HCT116 (cell line): Measurements from ENCODE around the gene FAM222B. TPM values are rescaled to one million over a fixed set of nuclear protein-coding genes. Genes with fewer than 3 reads are reported as not detected.

Experiments used
- ATAC-seq: fragments of 200-7000 bp; cut with Tn5 transposase; 2 replicates; pipeline ENCODE4 v1.9.1; 2020; ENCODE audit warnings: mild to moderate bottlenecking, moderate library complexity
- BruUV-seq: library from RNA; stranded (reverse); fragments of 400-500 nt; replicated peaks from 2 replicates; lab custom pipeline; 2021; lab: Mats Ljungman, UMichigan
- CTCF ChIA-PET: fragments of 300-600 bp; sonication (Branson Sonifier 250); formaldehyde crosslinking; loops from one replicate; lab custom pipeline; 2021; ENCODE audit warnings: antibody characterized with exemption; lab: Charles Lee
- POLR2A ChIA-PET: fragments of 300-600, 350-600 bp; sonication (Branson Sonifier 250); formaldehyde crosslinking; loops from one replicate; lab custom pipeline; 2021; ENCODE audit warnings: antibody characterized with exemption; lab: Charles Lee
- RAD21 ChIA-PET, 2 experiments: fragments of 300-600 bp; sonication (Branson Sonifier 250); formaldehyde crosslinking; loops; one replicate each; lab custom pipeline; 2023; ENCODE audit warnings: low total read pairs in 2 of 2; ENCODE audit not compliant: uncharacterized antibody in 2 of 2, unreplicated experiment in 2 of 2, low non-redundant PET in 1 of 2; lab: Charles Lee
- DNase-seq: peaks from one replicate; pipeline ENCODE4 v3.0.0-alpha.2; 2010; ENCODE audit warnings: low read depth, low spot score
- H2AFZ ChIP-seq: fragments of 200-600 bp; shearing (Covaris generic), sonication (generic); 2 replicates; pipeline ENCODE4 v1.6.1; 2017; ENCODE audit warnings: low read depth, mixed run types, mixed read lengths, antibody characterized with exemption, low read length; ENCODE audit not compliant: poor library complexity, severe bottlenecking
- H3K27ac ChIP-seq: 2 replicates; pipeline ENCODE4 v1.5.1; 2012; ENCODE audit warnings: low read depth, low read length
- H3K27me3 ChIP-seq: fragments of 200-600 bp; sonication (generic); 2 replicates; pipeline ENCODE4 v1.6.1; 2016; ENCODE audit warnings: mixed run types, low read length, mixed read lengths; ENCODE audit not compliant: insufficient read depth
- H3K36me3 ChIP-seq, 2 experiments: fragments of 200-500 bp in 1 of 2; fragments of 200-600 bp in 1 of 2; sonication (Bioruptor generic) in 1 of 2; sonication (generic) in 1 of 2; 2 replicates each; pipeline versions ENCODE4 v1.5.1 to v1.6.1; 2014 to 2016; ENCODE audit warnings: low read length in 2 of 2, inconsistent platforms in 1 of 2, mixed read lengths in 1 of 2, mixed run types in 1 of 2; ENCODE audit not compliant: insufficient read depth in 2 of 2, control insufficient read depth in 1 of 2
- H3K4me1 ChIP-seq, 2 experiments: fragments of 200-600 bp in 1 of 2; sonication (generic) in 1 of 2; 2 replicates each; pipeline versions ENCODE4 v1.5.1 to v1.6.1; 2012 to 2017; ENCODE audit warnings: low read length in 2 of 2, inconsistent platforms in 1 of 2, mild to moderate bottlenecking in 1 of 2, mixed read lengths in 1 of 2, mixed run types in 1 of 2, moderate library complexity in 1 of 2; ENCODE audit not compliant: insufficient read depth in 2 of 2, control insufficient read depth in 1 of 2
- H3K4me2 ChIP-seq: fragments of 200-600 bp; sonication (generic); 2 replicates; pipeline ENCODE4 v1.6.1; 2017; ENCODE audit warnings: mixed run types, low read length, mixed read lengths
- H3K4me3 ChIP-seq, 2 experiments: fragments of 200-600 bp in 1 of 2; sonication (generic) in 1 of 2; replicated peaks in 1 of 2; 2 replicates each; pipeline ENCODE4 v1.5.1; 2011 to 2016; ENCODE audit warnings: low read length in 2 of 2, control low read depth in 1 of 2, low read depth in 1 of 2, mild to moderate bottlenecking in 1 of 2, mixed read lengths in 1 of 2, mixed run types in 1 of 2
- H3K79me2 ChIP-seq: fragments of 200-600 bp; sonication (generic); 2 replicates; pipeline ENCODE4 v1.6.1; 2017; ENCODE audit warnings: mild to moderate bottlenecking, mixed run types, low read length, moderate library complexity, mixed read lengths; ENCODE audit not compliant: insufficient read depth
- H3K9ac ChIP-seq: fragments of 200-600 bp; sonication (generic); 2 replicates; pipeline ENCODE4 v1.6.1; 2016; ENCODE audit warnings: low read length, mixed read lengths
- H3K9me2 ChIP-seq: fragments of 200-600 bp; sonication (generic), shearing (Covaris generic); 2 replicates; pipeline ENCODE4 v1.6.1; 2017; ENCODE audit warnings: mixed run types, mild to moderate bottlenecking, moderate library complexity; ENCODE audit not compliant: insufficient read depth
- H3K9me3 ChIP-seq, 2 experiments: fragments of 200-500 bp in 1 of 2; fragments of 200-600 bp in 1 of 2; sonication (Bioruptor generic) in 1 of 2; sonication (generic) in 1 of 2; 2 replicates each; pipeline ENCODE4 v1.6.1; 2014 to 2017; ENCODE audit warnings: low read length in 2 of 2, mixed read lengths in 2 of 2, inconsistent platforms in 1 of 2, low read depth in 1 of 2, mild to moderate bottlenecking in 1 of 2, mixed run types in 1 of 2, moderate library complexity in 1 of 2; ENCODE audit not compliant: control insufficient read depth in 1 of 2, insufficient read depth in 1 of 2
- H4K20me1 ChIP-seq: fragments of 200-600 bp; sonication (generic), shearing (Covaris generic); 2 replicates; pipeline ENCODE4 v1.6.1; 2017; ENCODE audit warnings: mixed run types, mild to moderate bottlenecking, moderate library complexity; ENCODE audit not compliant: insufficient read depth
- ATF3 ChIP-seq: IDR thresholded peaks from 2 replicates; pipeline ENCODE4 v1.6.1; 2012
- CBX3 ChIP-seq: IDR thresholded peaks from 2 replicates; pipeline ENCODE4 v1.6.1; 2012; ENCODE audit warnings: low read depth
- CEBPB ChIP-seq: IDR thresholded peaks from 2 replicates; pipeline ENCODE4 v1.6.1; 2012; ENCODE audit warnings: low read depth
- CTCF ChIP-seq, 3 experiments: fragments of 200-600 bp in 1 of 3; sonication (generic) in 1 of 3; IDR thresholded peaks in 2 of 3; conservative IDR thresholded peaks in 1 of 3; 2 replicates each; pipeline ENCODE4 v1.5.1; 2012 to 2017; ENCODE audit warnings: low read depth in 2 of 3, low read length in 2 of 3, antibody characterized with exemption in 1 of 3, borderline replicate concordance in 1 of 3, control low read depth in 1 of 3, mild to moderate bottlenecking in 1 of 3, mixed read lengths in 1 of 3, mixed run types in 1 of 3, moderate library complexity in 1 of 3; ENCODE audit not compliant: insufficient read depth in 1 of 3
- FOSL1 ChIP-seq: IDR thresholded peaks from 2 replicates; pipeline ENCODE4 v1.6.1; 2012; ENCODE audit warnings: low read depth
- JUND ChIP-seq: IDR thresholded peaks from 2 replicates; pipeline ENCODE4 v1.6.1; 2012
- MAX ChIP-seq: IDR thresholded peaks from 2 replicates; pipeline ENCODE4 v1.6.1; 2012
- POLR2AphosphoS5 ChIP-seq: IDR thresholded peaks from 2 replicates; pipeline ENCODE4 v1.6.1; 2011; ENCODE audit warnings: mild to moderate bottlenecking, low read depth, low read length, moderate library complexity
- SIN3A ChIP-seq: IDR thresholded peaks from 2 replicates; pipeline ENCODE4 v1.6.1; 2012; ENCODE audit warnings: low read depth
- SP1 ChIP-seq: IDR thresholded peaks from 2 replicates; pipeline ENCODE4 v1.6.1; 2012; ENCODE audit warnings: low read depth
- SRF ChIP-seq: IDR thresholded peaks from 2 replicates; pipeline ENCODE4 v1.6.1; 2012; ENCODE audit warnings: low read depth
- YY1 ChIP-seq: IDR thresholded peaks from 2 replicates; pipeline ENCODE4 v1.6.1; 2011; ENCODE audit warnings: low read length, low read depth, moderate library complexity, mild to moderate bottlenecking; ENCODE audit not compliant: insufficient replicate concordance; ENCODE audit errors: extremely low read depth
- ZFX ChIP-seq: fragments of 450-650 bp; IDR thresholded peaks from 2 replicates; pipeline ENCODE4 v1.6.1; 2017
- ZNF274 ChIP-seq: fragments of 200-500 bp; sonication (Bioruptor generic); IDR thresholded peaks from 2 replicates; pipeline ENCODE4 v1.6.1; 2014; ENCODE audit warnings: mild to moderate bottlenecking, low read depth, low read length, inconsistent platforms
- intact Hi-C: fragments of 100-400 bp; cut with micrococcal nuclease; formaldehyde crosslinking; loops from 2 replicates; pipeline ENCODE4 v1.10.0; 2022
- total RNA-seq: library from RNA; stranded (reverse); gene quantifications from one replicate; pipeline ENCODE4 v1.2.1, GENCODE V29; 2021; ENCODE audit not compliant: unreplicated experiment

Gene FAM222B
- total RNA-seq, 1 experiment from 2014 or later = 22.7 TPM

GRCh38 chr17:28889996-28890395, 47.4 kb upstream of the FAM222B start:
- H3K4me2 ChIP-seq = no peak overlapping the region
- no peak overlapping the region for H2AFZ ChIP-seq
- no peaks in the 10 kb centered on the region for H3K9me3 ChIP-seq
- POLR2A ChIA-PET = no interaction called here
- H3K9me2 ChIP-seq = no peaks in the 10 kb centered on the region
- no peak for DNase-seq
- TF ChIP-seq YY1 (no peak), SP1 (no peak), ATF3 (no peak), JUND (no peak), FOSL1 (no peak), CBX3 (no peak), ZNF274 (no peak), POLR2AphosphoS5 (no peak), CEBPB (no peak), MAX (no peak), SRF (no peak), ZFX (no peak), CTCF (IDR thresholded peaks at IDR 0.05 in 2 of 3, conservative IDR thresholded peaks at IDR 0.05 in 1 of 3; ENCODE audit: borderline replicate concordance in 1 of 3, insufficient read depth in 1 of 3, low read depth in 2 of 3, low read length in 2 of 3) (no peak), SIN3A (no peak)
- TF ChIP-seq, all 23 proteins: peak for 0
- Histone ChIP-seq H3K27me3 (no peaks in the 10 kb centered on the region), H3K79me2 (peaks cover under 1% of the 10 kb centered on the region; the same call in 1 of the 2 replicates), H3K27ac (no peak overlapping the region), H3K36me3 (no peaks in the 10 kb centered on the region), H3K9ac (no peak overlapping the region), H3K4me1 (peaks cover 4 to 6% of the 10 kb centered on the region in 2 experiments; a peak in 2 of 4 replicates), H4K20me1 (no peaks in the 10 kb centered on the region), H3K4me3 (no peak overlapping the region)
- intact Hi-C loops = no loop called here
- ATAC-seq = no peak
- ChIA-PET RAD21 (no interaction called here), CTCF (no interaction called here)
- BruUV-seq = no TSS peak
